Spleen (tissue), 11 donors: ENCODE measurements around the gene KRT15. TPM values are rescaled to one million over a fixed set of nuclear protein-coding genes. Genes with fewer than 3 reads are reported as not detected.

ENCODE experiments used
- DNase-seq: peaks from one replicate; pipeline ENCODE4 v3.0.0-alpha.2; 2020
- H3K27ac ChIP-seq, 8 donors: fragments of 200-600 bp; sonication (generic) in 7 of 8; 1 replicate in 4 of 8; 2 replicates in 4 of 8; pipeline versions ENCODE4 v1.5.0 to v1.8.0; 2016 to 2021; ENCODE audit warnings: inconsistent platforms in 4 of 8, mild to moderate bottlenecking in 4 of 8, moderate library complexity in 1 of 8
- H3K27me3 ChIP-seq, 7 donors: fragments of 200-600 bp; sonication (generic) in 6 of 7; replicated peaks in 1 of 7; 1 replicate in 4 of 7; 2 replicates in 3 of 7; pipeline versions ENCODE4 v1.5.0 to v1.8.0; 2016 to 2021; ENCODE audit warnings: inconsistent platforms in 3 of 7, mild to moderate bottlenecking in 1 of 7
- H3K36me3 ChIP-seq, 6 donors: fragments of 200-600 bp; sonication (generic) in 5 of 6; 1 replicate in 4 of 6; 2 replicates in 2 of 6; pipeline versions ENCODE4 v1.5.0 to v1.8.0; 2016 to 2021; ENCODE audit warnings: inconsistent platforms in 2 of 6
- H3K4me1 ChIP-seq, 6 donors: fragments of 200-600 bp; sonication (generic) in 5 of 6; 1 replicate in 3 of 6; 2 replicates in 3 of 6; pipeline versions ENCODE4 v1.5.0 to v1.8.0; 2016 to 2021; ENCODE audit warnings: inconsistent platforms in 3 of 6
- H3K4me3 ChIP-seq, 8 donors: fragments of 200-600 bp; sonication (generic) in 7 of 8; 1 replicate in 4 of 8; 2 replicates in 4 of 8; pipeline versions ENCODE4 v1.5.0 to v1.8.0; 2016 to 2021; ENCODE audit warnings: inconsistent platforms in 4 of 8, mild to moderate bottlenecking in 4 of 8, moderate library complexity in 2 of 8
- H3K9me3 ChIP-seq, 8 donors: fragments of 200-600 bp; sonication (generic) in 7 of 8; 1 replicate in 4 of 8; 2 replicates in 4 of 8; pipeline versions ENCODE4 v1.5.0 to v1.8.0; 2016 to 2021; ENCODE audit warnings: inconsistent platforms in 4 of 8
- POLR2A ChIP-seq, 3 donors: fragments of 450-650 bp; IDR thresholded peaks; one replicate each; pipeline ENCODE4 v1.5.1; 2017; ENCODE audit warnings: antibody characterized with exemption in 3 of 3, mild to moderate bottlenecking in 1 of 3
- POLR2AphosphoS5 ChIP-seq, 3 donors: sonication (generic); formaldehyde crosslinking; IDR thresholded peaks; one replicate each; pipeline ENCODE4 v1.5.1; 2017; ENCODE audit warnings: antibody characterized with exemption in 3 of 3
- WGBS, 5 donors: extraction: QIAGEN DNeasy Blood & Tissue Kit in 3 of 5; methylation state at CpG; one replicate each; pipeline versions ENCODE4 v1.1.5 to v1.1.7; 2013 to 2018; 5-methylcytosine and 5-hydroxymethylcytosine counted together
- intact Hi-C: fragments of 100-400 bp; cut with DNase I; formaldehyde crosslinking; loops from one replicate; pipeline ENCODE4 v1.15.0; 2023; ENCODE audit warnings: low total_unique reads
- polyA plus RNA-seq, 3 donors: library from polyadenylated mRNA; stranded (reverse); fragments of 200-250 nt; gene quantifications; one replicate each; pipeline ENCODE4 v1.2.1, GENCODE V29; 2013
- total RNA-seq, 7 donors: library from RNA; depleted of rRNA in 3 of 7; stranded (reverse); fragments of >200 nt in 3 of 7; fragmentation: NEBNext Ultra II Directional in 4 of 7; extraction: Animal tissue kit (Norgen Biotek cat#: 25700) in 4 of 7; gene quantifications; one replicate each; pipeline versions ENCODE4 v1.1.0 to v1.2.1, GENCODE V29; 2016 to 2021
- TF ChIP-seq, protein P1 (sequence below), 11 experiments: fragments of 200-600 bp in 7 of 11; fragments of 450-650 bp in 4 of 11; sonication (generic) in 4 of 11; IDR thresholded peaks in 8 of 11; conservative IDR thresholded peaks in 3 of 11; 1 replicate in 7 of 11; 2 replicates in 4 of 11; pipeline versions ENCODE4 v1.4.0 to v1.8.0; 2016 to 2021; ENCODE audit warnings: antibody characterized with exemption in 11 of 11, inconsistent platforms in 4 of 11, mild to moderate bottlenecking in 1 of 11
- donor health status: healthy with polysubstance abuse.
- donor health status: DM: no; HTN: no; CAD: no; lungs with moderate emphysema.
- donor health status: DM: no; HTN: no; CAD: no.
- donor health status: Bipolar disorder and iron deficiency.
- donor health status: healthy.
- donor health status: DM: no; HTN: no; CAD: no.
- donor health status: DM: yes; HTN: yes; CAD: no.

Gene KRT15
- total and polyA plus RNA-seq, 10 donors: 0.07 to 1.3 (median 0.11) TPM; not detected in 7

DNA sequence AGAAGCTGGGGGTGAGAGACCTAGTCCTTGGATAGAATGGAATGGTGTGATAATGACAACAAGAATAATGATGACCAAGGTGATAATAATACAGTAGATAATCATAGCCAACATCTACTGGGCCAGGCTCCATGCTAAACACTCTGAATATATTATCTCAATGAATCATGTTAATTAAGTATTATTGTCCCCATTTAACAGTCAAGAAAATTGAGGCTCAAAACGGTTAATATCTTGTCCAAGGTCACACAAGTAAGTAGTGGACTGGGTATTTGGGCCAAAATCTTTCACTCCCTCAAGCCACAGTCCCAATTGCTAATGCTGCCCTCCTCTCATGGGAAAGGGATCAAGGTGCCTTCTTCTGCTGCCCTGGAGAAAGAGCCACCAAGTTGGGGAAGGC lies 13.3 kb upstream of the KRT15 start:
- intact Hi-C loops: no loop called here
- TF ChIP-seq POLR2A (IDR thresholded peaks at IDR 0.05) (no peak), POLR2AphosphoS5 (IDR thresholded peaks at IDR 0.05) (no peak)
- TF ChIP-seq, protein P1, sequence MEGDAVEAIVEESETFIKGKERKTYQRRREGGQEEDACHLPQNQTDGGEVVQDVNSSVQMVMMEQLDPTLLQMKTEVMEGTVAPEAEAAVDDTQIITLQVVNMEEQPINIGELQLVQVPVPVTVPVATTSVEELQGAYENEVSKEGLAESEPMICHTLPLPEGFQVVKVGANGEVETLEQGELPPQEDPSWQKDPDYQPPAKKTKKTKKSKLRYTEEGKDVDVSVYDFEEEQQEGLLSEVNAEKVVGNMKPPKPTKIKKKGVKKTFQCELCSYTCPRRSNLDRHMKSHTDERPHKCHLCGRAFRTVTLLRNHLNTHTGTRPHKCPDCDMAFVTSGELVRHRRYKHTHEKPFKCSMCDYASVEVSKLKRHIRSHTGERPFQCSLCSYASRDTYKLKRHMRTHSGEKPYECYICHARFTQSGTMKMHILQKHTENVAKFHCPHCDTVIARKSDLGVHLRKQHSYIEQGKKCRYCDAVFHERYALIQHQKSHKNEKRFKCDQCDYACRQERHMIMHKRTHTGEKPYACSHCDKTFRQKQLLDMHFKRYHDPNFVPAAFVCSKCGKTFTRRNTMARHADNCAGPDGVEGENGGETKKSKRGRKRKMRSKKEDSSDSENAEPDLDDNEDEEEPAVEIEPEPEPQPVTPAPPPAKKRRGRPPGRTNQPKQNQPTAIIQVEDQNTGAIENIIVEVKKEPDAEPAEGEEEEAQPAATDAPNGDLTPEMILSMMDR (IDR thresholded peaks at IDR 0.05 in 8 of 11, conservative IDR thresholded peaks at IDR 0.05 in 3 of 11): no peak
- no peak overlapping the region for H3K27ac ChIP-seq
- H3K36me3 ChIP-seq: no peaks in the 10 kb centered on the region
- no peaks in the 10 kb centered on the region for H3K9me3 ChIP-seq
- H3K4me3 ChIP-seq: no peak overlapping the region
- no peak for DNase-seq
- H3K4me1 ChIP-seq: peaks cover 4 to 20% (median 14%) of the 10 kb centered on the region in 6 donors
- peaks cover 8 to 96% (median 36%) of the 10 kb centered on the region in 7 donors for H3K27me3 ChIP-seq
- WGBS, 5 donors: 45 to 69% (median 55%) methylated on average over 1 of the region's 1 CpG

DNA sequence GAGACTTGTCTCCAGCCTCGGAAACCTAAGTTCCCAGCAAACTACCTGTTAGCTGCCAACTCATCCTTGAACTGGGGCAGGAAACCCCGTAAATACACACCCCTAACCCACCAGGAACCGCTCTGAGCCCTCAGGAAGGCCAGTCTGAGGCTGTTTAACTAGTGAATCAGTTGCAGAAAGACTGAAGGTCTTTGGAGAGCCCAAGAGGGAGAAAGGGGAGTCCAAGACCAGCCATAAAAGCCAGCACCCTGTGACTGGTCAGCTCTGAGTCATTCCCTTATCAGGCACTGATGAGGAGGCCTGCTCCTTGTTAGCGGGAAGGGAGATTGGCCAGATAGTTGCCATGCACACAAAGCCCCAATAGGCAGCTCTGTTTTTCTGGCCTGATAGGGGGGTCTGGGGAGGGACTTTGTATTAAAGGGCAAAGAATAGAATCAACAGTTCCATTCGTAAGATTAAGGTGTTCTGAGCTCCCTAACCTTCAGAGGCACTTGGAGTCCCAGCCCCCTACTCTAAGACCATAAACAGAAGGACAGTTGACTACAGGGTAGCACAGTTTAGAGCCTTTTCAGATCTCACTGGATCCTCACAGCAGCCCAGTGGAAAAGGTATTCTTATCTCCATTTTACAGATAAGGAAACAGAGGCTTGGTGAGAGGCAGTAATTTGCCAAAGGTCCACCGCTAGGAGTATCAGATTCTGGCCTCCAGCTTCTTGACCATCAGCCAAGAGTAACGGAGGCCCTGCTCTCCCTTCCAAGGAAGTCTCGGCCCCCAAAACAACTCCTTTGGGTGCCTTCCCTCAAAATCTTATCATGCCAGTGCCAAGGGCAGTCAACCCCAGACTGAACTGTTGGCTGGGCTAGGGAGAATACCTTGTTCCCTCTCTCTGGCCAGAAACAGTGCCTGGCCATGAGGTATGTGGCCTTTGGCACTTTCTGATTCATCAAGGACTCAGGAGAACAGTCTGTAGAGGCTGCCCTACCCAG lies 11.7 kb upstream of the KRT15 start:
- no peak overlapping the region for H3K27ac ChIP-seq
- peaks cover 4 to 20% (median 14%) of the 10 kb centered on the region in 6 donors for H3K4me1 ChIP-seq
- peaks cover 8 to 96% (median 42%) of the 10 kb centered on the region in 7 donors for H3K27me3 ChIP-seq
- H3K9me3 ChIP-seq: no peaks in the 10 kb centered on the region
- DNase-seq: no peak
- intact Hi-C loops: no loop called here
- H3K36me3 ChIP-seq: no peaks in the 10 kb centered on the region
- H3K4me3 ChIP-seq: no peak overlapping the region
- TF ChIP-seq POLR2AphosphoS5 (IDR thresholded peaks at IDR 0.05): no peak
- no peak for TF ChIP-seq POLR2A (IDR thresholded peaks at IDR 0.05)
- TF ChIP-seq, protein P1 (IDR thresholded peaks at IDR 0.05 in 8 of 11, conservative IDR thresholded peaks at IDR 0.05 in 3 of 11): no peak
- 65 to 85% (median 80%) methylated on average over 6 to 8 of the region's 8 CpGs for WGBS, 5 donors

DNA sequence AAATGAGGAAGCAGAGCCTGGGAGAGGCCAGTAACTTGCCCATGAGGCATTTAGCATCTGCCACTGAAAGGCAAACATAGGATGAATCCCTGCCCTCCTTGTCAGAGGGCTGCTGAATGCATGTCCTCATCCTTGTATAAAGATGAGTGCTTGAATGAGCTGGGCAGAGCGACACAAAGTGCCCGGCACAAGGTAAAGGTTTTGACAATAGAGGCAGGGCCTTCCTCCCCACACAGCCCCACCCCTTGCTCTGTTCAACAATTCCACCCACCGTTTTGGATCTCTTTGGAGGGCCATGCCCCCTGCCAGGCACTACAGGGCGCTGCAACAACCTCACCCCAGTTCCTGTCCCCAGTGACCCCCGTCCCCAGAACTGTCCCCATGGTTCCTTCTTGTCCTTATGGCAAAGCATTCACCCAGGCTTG lies 10.8 kb upstream of the KRT15 start:
- Histone ChIP-seq H3K4me3 (no peak overlapping the region), H3K27ac (no peak overlapping the region), H3K9me3 (no peaks in the 10 kb centered on the region), H3K4me1 (peaks cover 4 to 20% (median 14%) of the 10 kb centered on the region in 6 donors), H3K27me3 (peaks cover 8 to 95% (median 42%) of the 10 kb centered on the region in 7 donors), H3K36me3 (no peaks in the 10 kb centered on the region)
- 49 to 73% (median 59%) methylated on average over 5 of the region's 5 CpGs for WGBS, 5 donors
- TF ChIP-seq POLR2AphosphoS5 (IDR thresholded peaks at IDR 0.05): no peak
- TF ChIP-seq, protein P1 (IDR thresholded peaks at IDR 0.05 in 8 of 11, conservative IDR thresholded peaks at IDR 0.05 in 3 of 11): no peak
- TF ChIP-seq POLR2A (IDR thresholded peaks at IDR 0.05): no peak
- DNase-seq: no peak
- intact Hi-C loops: no loop called here

DNA sequence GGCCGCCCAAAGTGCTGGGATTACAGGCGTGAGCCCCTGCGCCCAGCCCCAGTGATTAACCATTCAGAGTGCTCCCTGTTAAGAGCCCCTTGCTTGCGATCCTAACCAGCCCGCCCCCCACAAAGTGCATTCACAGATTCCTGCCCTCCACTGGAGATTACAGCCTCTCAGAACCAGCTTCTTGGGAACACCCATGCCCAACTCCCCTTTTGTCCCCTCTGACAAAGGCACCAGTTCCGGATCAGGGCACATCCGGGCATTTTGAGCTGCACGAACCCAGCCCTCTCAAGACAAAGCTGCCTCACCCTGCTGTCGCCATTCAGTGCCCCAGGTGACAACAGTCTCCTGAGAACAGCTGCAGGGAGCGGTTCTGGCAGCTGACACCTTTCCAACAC lies 10.3 kb upstream of the KRT15 start:
- intact Hi-C loops: no loop called here
- no peak overlapping the region for H3K27ac ChIP-seq
- no peak overlapping the region for H3K4me3 ChIP-seq
- H3K9me3 ChIP-seq: no peaks in the 10 kb centered on the region
- peaks cover 4 to 20% (median 14%) of the 10 kb centered on the region in 6 donors for H3K4me1 ChIP-seq
- DNase-seq: no peak
- no peaks in the 10 kb centered on the region for H3K36me3 ChIP-seq
- WGBS, 5 donors: 37 to 44% (median 42%) methylated on average over 10 of the region's 10 CpGs
- TF ChIP-seq, protein P1 (IDR thresholded peaks at IDR 0.05 in 8 of 11, conservative IDR thresholded peaks at IDR 0.05 in 3 of 11): no peak
- TF ChIP-seq POLR2A (IDR thresholded peaks at IDR 0.05) (no peak), POLR2AphosphoS5 (IDR thresholded peaks at IDR 0.05) (no peak)
- H3K27me3 ChIP-seq: peaks cover 8 to 91% (median 42%) of the 10 kb centered on the region in 7 donors
